ENCODE results near the gene ADCYAP1R1. TPM values are rescaled to one million over a fixed set of nuclear protein-coding genes. Genes with fewer than 3 reads are reported as not detected.

The ADCYAP1R1 gene
- total RNA-seq, 1 donor from 2014 or later = 9.0 TPM

DNA sequence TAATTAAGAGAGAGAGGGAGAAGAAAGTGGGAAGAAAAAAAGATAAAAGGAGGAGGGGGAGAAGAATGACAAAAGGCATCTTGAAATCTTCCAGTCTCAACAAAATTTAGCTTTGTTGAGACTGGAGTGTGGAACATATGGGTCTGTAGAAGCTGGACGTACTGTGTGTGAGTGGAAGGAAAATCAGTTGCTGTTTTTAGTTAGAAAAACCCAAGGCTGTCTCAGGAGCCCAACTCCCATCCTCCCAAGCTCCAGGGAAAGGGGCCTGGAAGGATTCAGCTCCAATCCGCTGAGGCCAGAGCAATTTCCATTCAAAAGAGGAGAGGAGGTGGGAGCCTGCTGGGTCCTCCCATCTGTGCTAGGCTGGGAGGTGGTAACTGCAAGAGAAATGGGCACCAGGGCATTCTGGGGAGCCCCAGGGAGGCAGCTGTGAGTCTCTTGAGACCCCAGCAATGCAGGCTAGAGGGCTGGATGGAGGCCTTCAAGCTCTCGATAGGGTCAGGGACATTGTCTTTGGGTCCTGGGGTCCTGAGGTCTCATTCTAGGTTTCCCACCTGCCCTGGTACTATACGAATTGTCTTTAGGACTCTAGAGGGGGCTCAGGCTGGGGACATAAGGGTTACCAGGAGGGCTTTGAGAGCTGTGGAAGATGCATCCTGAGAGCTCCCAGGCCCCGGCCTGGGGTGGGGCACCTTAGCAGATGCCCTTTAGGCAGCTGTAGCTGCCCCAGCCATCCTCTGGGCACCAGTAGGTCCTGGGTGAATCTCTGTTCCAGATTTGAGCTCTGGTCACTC, 21.4 kb downstream of the ADCYAP1R1 start:
- Mint-ChIP-seq H3K4me1 (peaks cover 15% of the 10 kb centered on the region), H3K27ac (ENCODE audit: unreplicated experiment) (no peak overlapping the region), H3K4me3 (no peak overlapping the region), H3K27me3 (ENCODE audit: low read depth) (no peaks in the 10 kb centered on the region), H3K36me3 (ENCODE audit: low read depth) (no peaks in the 10 kb centered on the region), H3K9me3 (peaks cover 4% of the 10 kb centered on the region)
- DNase-seq (ENCODE audit: low read depth, low spot score) = no peak
- TF ChIP-seq, protein P1, sequence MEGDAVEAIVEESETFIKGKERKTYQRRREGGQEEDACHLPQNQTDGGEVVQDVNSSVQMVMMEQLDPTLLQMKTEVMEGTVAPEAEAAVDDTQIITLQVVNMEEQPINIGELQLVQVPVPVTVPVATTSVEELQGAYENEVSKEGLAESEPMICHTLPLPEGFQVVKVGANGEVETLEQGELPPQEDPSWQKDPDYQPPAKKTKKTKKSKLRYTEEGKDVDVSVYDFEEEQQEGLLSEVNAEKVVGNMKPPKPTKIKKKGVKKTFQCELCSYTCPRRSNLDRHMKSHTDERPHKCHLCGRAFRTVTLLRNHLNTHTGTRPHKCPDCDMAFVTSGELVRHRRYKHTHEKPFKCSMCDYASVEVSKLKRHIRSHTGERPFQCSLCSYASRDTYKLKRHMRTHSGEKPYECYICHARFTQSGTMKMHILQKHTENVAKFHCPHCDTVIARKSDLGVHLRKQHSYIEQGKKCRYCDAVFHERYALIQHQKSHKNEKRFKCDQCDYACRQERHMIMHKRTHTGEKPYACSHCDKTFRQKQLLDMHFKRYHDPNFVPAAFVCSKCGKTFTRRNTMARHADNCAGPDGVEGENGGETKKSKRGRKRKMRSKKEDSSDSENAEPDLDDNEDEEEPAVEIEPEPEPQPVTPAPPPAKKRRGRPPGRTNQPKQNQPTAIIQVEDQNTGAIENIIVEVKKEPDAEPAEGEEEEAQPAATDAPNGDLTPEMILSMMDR (conservative IDR thresholded peaks at IDR 0.05) = no peak

GRCh38 chr7:31074120-31074383, 21.9 kb downstream of the ADCYAP1R1 start:
- no peaks in the 10 kb centered on the region for H3K36me3 Mint-ChIP-seq (ENCODE audit: low read depth)
- H3K9me3 Mint-ChIP-seq = peaks cover 4% of the 10 kb centered on the region
- DNase-seq (ENCODE audit: low read depth, low spot score) = no peak
- no peak overlapping the region for H3K27ac Mint-ChIP-seq (ENCODE audit: unreplicated experiment)
- H3K4me1 Mint-ChIP-seq = peaks cover 15% of the 10 kb centered on the region
- no peaks in the 10 kb centered on the region for H3K27me3 Mint-ChIP-seq (ENCODE audit: low read depth)
- no peak overlapping the region for H3K4me3 Mint-ChIP-seq
- TF ChIP-seq, protein P1 (conservative IDR thresholded peaks at IDR 0.05) = no peak

DNA sequence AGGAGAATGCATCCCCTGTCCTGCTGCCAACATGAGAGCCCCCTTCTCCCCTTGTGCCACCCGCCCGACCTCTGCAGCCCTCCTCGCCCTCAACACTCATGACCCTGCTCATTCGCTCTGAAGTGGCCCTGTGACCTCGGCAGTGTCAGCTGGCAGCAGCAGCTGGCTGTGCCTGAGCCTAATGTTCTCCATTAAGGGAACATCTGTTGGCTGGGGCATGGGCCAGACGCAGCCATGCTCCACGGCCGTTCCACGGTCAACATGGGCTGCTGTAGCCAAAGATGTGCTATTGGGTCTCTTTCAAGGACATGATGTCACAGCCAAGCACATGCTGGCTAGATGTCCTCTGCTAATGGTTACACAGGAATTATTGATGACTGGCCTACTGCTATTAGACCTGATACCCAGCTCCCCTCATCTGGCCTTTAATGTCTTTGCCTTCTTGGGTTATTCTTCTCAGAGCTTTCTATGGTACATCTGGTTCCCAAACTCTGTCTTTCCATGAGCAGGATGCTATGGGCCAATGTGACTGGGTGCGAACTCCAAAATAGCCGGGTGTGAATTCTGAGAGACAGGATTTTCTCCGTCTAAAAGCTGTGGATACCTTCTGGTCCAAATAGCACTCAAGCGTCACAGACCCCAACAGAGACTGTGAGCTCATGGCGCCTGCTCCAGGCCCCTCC, 22.4 kb downstream of the ADCYAP1R1 start:
- Mint-ChIP-seq H3K36me3 (ENCODE audit: low read depth) (no peaks in the 10 kb centered on the region), H3K9me3 (peaks cover 4% of the 10 kb centered on the region), H3K27ac (ENCODE audit: unreplicated experiment) (peak overlapping the region; percentile 89), H3K4me3 (no peak overlapping the region), H3K27me3 (ENCODE audit: low read depth) (no peaks in the 10 kb centered on the region), H3K4me1 (peaks cover 15% of the 10 kb centered on the region)
- no peak for DNase-seq (ENCODE audit: low read depth, low spot score)
- TF ChIP-seq, protein P1 (conservative IDR thresholded peaks at IDR 0.05) = no peak

DNA sequence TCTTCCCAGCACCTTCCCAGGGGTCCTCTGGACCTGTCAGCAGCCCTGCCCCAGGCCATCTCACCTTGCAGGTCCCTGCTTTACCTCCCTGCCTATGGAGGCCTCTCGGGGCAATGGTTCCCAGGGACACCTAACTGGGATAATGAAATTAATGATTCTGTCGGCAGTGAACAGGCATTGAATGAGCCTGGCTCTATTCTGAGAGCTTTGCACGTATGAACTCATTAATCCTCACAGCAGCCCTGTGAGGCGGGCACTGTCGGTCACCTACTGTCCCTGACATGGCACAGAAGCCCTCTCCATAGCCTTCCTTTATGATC, 22.9 kb downstream of the ADCYAP1R1 start:
- Mint-ChIP-seq H3K27me3 (ENCODE audit: low read depth) (no peaks in the 10 kb centered on the region), H3K27ac (ENCODE audit: unreplicated experiment) (no peak overlapping the region), H3K4me3 (no peak overlapping the region), H3K4me1 (peaks cover 15% of the 10 kb centered on the region), H3K9me3 (peaks cover 4% of the 10 kb centered on the region), H3K36me3 (ENCODE audit: low read depth) (no peaks in the 10 kb centered on the region)
- TF ChIP-seq, protein P1 (conservative IDR thresholded peaks at IDR 0.05) = no peak
- DNase-seq (ENCODE audit: low read depth, low spot score) = no peak

- Mint-ChIP-seq H3K27ac (ENCODE audit: unreplicated experiment) (no peak overlapping the region), H3K4me1 (peaks cover 12% of the 10 kb centered on the region), H3K9me3 (peaks cover 4% of the 10 kb centered on the region), H3K36me3 (ENCODE audit: low read depth) (no peaks in the 10 kb centered on the region), H3K27me3 (ENCODE audit: low read depth) (no peaks in the 10 kb centered on the region), H3K4me3 (no peak overlapping the region)
- TF ChIP-seq, protein P1 (conservative IDR thresholded peaks at IDR 0.05) = no peak
- DNase-seq (ENCODE audit: low read depth, low spot score) = no peak
Observed at GRCh38 chr7:31076051-31076450, 23.9 kb downstream of the ADCYAP1R1 start.
